ENCODE measurements around the gene CASP7.

The CASP7 gene

GRCh38 chr10:113681533-113682470 lies 2.1 kb downstream of the CASP7 start:
- Mint-ChIP-seq H3K27me3 (no peaks in the 10 kb centered on the region), H3K4me3 (peak overlapping the region; percentile 81), H3K36me3 (ENCODE audit: insufficient read depth) (peaks cover 9% of the 10 kb centered on the region), H3K4me1 (peaks cover 68% of the 10 kb centered on the region), H3K9me3 (peaks cover 6% of the 10 kb centered on the region), H3K27ac (ENCODE audit: low read depth) (peak overlapping the region; percentile 85)
- DNase-seq (ENCODE audit: low spot score in 2 of 2), result no peak
- peak; percentile 8 for ATAC-seq (replicated peaks; ENCODE audit: extremely low read depth, poor library complexity, severe bottlenecking)

DNA sequence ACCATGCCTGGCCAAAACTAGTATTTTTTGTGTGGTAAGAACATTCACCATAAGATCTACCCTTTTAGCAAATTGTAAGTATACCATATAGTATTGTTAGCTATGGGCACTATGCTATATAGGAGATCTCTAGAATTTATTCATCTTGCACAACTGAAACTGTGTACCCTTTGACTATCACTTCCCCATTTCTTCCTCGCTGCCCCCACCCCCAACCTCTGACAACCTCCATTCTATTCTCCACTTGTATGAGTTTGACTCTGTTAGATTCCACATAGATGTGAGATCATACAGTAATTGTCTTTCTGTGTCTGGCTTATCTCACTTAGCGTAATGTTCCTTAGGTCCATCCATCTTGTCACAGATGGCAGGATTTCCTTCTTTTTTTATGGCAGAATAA lies 3.6 kb downstream of the CASP7 start:
- no peak overlapping the region for H3K4me3 Mint-ChIP-seq
- ATAC-seq (replicated peaks; ENCODE audit: extremely low read depth, poor library complexity, severe bottlenecking), result no peak
- H3K4me1 Mint-ChIP-seq, result peaks cover 72% of the 10 kb centered on the region
- no peaks in the 10 kb centered on the region for H3K27me3 Mint-ChIP-seq
- DNase-seq (ENCODE audit: low spot score in 2 of 2), result no peak
- H3K9me3 Mint-ChIP-seq, result peaks cover 18% of the 10 kb centered on the region
- no peak overlapping the region for H3K27ac Mint-ChIP-seq (ENCODE audit: low read depth)
- H3K36me3 Mint-ChIP-seq (ENCODE audit: insufficient read depth), result peaks cover 9% of the 10 kb centered on the region

- peaks cover 78% of the 10 kb centered on the region for H3K4me1 Mint-ChIP-seq
- DNase-seq (ENCODE audit: low spot score in 2 of 2) (no peak), ATAC-seq (replicated peaks; ENCODE audit: extremely low read depth, poor library complexity, severe bottlenecking) (no peak)
- no peaks in the 10 kb centered on the region for H3K27me3 Mint-ChIP-seq
- no peak overlapping the region for H3K27ac Mint-ChIP-seq (ENCODE audit: low read depth)
- H3K36me3 Mint-ChIP-seq (ENCODE audit: insufficient read depth), result peaks cover 3% of the 10 kb centered on the region
- H3K9me3 Mint-ChIP-seq, result peaks cover 20% of the 10 kb centered on the region
- H3K4me3 Mint-ChIP-seq, result no peak overlapping the region
These were observed 6.3 kb downstream of the CASP7 start for GRCh38 chr10:113686028-113686427.

GRCh38 chr10:113687037-113687436 lies 7.3 kb downstream of the CASP7 start:
- peaks cover 68% of the 10 kb centered on the region for H3K4me1 Mint-ChIP-seq
- H3K36me3 Mint-ChIP-seq (ENCODE audit: insufficient read depth), result peaks cover 5% of the 10 kb centered on the region
- H3K27me3 Mint-ChIP-seq, result no peaks in the 10 kb centered on the region
- ATAC-seq (replicated peaks; ENCODE audit: extremely low read depth, poor library complexity, severe bottlenecking) (no peak), DNase-seq (ENCODE audit: low spot score in 2 of 2) (no peak)
- no peak overlapping the region for H3K27ac Mint-ChIP-seq (ENCODE audit: low read depth)
- H3K4me3 Mint-ChIP-seq, result no peak overlapping the region
- peaks cover 20% of the 10 kb centered on the region for H3K9me3 Mint-ChIP-seq

- ATAC-seq (replicated peaks; ENCODE audit: extremely low read depth, poor library complexity, severe bottlenecking) (no peak), DNase-seq (ENCODE audit: low spot score in 2 of 2) (no peak)
- Mint-ChIP-seq H3K4me1 (peaks cover 62% of the 10 kb centered on the region), H3K4me3 (peak overlapping the region; percentile 57), H3K36me3 (ENCODE audit: insufficient read depth) (peaks cover 9% of the 10 kb centered on the region), H3K27me3 (no peaks in the 10 kb centered on the region), H3K9me3 (peaks cover 31% of the 10 kb centered on the region), H3K27ac (ENCODE audit: low read depth) (peak overlapping the region; percentile 91)
These were observed 9.3 kb downstream of the CASP7 start for GRCh38 chr10:113689057-113689456.

DNA sequence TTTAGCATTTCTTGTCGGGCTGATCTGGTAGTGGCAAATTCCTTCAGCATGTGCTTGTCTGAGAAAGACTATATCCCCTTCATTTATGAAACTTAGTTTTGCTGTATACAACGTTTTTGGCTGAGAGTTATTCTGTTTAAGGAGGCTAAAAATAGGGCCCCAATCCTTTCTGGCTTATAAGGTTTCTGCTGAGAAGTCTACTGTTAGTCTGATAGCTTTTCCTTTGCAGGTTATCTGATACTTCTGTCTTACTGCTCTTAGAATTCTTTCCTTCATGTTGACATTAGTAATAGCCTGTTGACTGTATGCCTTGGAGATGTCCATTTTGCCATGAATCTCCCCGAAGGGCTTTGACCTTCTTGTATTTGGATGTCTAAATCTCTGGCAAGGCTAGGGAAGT lies 9.9 kb downstream of the CASP7 start:
- peaks cover 9% of the 10 kb centered on the region for H3K36me3 Mint-ChIP-seq (ENCODE audit: insufficient read depth)
- no peak for ATAC-seq (replicated peaks; ENCODE audit: extremely low read depth, poor library complexity, severe bottlenecking)
- peaks cover 32% of the 10 kb centered on the region for H3K9me3 Mint-ChIP-seq
- H3K4me3 Mint-ChIP-seq, result peak overlapping the region; percentile 57
- no peaks in the 10 kb centered on the region for H3K27me3 Mint-ChIP-seq
- DNase-seq (ENCODE audit: low spot score in 2 of 2), result no peak
- peaks cover 58% of the 10 kb centered on the region for H3K4me1 Mint-ChIP-seq
- peak overlapping the region; percentile 91 for H3K27ac Mint-ChIP-seq (ENCODE audit: low read depth)

DNA sequence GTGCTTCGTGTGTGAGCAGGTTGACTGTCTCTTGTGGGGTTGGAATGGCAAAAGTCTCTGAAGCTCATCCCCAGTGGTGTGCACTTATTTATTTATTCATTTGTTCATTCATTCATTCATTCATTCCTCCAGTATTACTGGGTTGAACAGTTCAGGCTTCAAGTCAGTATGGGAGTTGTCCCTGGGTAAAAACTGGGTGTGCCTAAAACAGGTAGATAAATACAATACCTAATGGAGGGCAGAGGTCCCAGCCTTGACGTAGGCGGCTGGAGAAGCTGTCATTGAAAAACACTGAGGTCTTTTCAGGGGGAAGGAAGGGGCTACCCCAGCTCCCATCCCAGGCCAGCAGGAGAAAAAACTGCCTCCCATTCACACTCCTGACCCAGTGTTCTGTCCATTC lies 11.0 kb downstream of the CASP7 start:
- ATAC-seq (replicated peaks; ENCODE audit: extremely low read depth, poor library complexity, severe bottlenecking) (no peak), DNase-seq (ENCODE audit: low spot score in 2 of 2) (no peak)
- H3K36me3 Mint-ChIP-seq (ENCODE audit: insufficient read depth), result peaks cover 8% of the 10 kb centered on the region
- H3K4me3 Mint-ChIP-seq, result no peak overlapping the region
- peaks cover 54% of the 10 kb centered on the region for H3K4me1 Mint-ChIP-seq
- H3K27ac Mint-ChIP-seq (ENCODE audit: low read depth), result peak overlapping the region; percentile 91
- H3K9me3 Mint-ChIP-seq, result peaks cover 26% of the 10 kb centered on the region
- H3K27me3 Mint-ChIP-seq, result no peaks in the 10 kb centered on the region

DNA sequence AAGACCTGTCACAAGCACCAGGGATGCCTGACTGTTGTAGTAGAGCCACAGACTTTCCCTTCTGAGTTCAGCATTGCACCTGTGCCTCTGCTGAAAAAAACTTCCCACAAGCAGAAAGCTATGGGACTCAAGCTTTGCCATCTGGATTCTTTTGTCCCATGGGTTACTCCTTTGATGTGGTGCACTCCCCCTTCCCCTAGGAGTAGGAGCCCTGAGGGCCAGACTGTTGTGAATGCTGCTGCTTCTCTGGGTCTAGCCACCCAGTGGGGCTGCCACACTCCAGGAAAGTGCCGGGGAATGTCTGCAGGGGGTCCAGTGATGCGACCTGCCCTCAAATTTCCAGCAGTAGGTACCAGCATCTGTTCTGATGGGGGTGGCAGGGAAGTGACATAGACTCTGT lies 11.7 kb downstream of the CASP7 start:
- no peak overlapping the region for H3K4me3 Mint-ChIP-seq
- peaks cover 26% of the 10 kb centered on the region for H3K9me3 Mint-ChIP-seq
- peaks cover 9% of the 10 kb centered on the region for H3K36me3 Mint-ChIP-seq (ENCODE audit: insufficient read depth)
- DNase-seq (ENCODE audit: low spot score in 2 of 2) (no peak), ATAC-seq (replicated peaks; ENCODE audit: extremely low read depth, poor library complexity, severe bottlenecking) (no peak)
- H3K27me3 Mint-ChIP-seq, result no peaks in the 10 kb centered on the region
- no peak overlapping the region for H3K27ac Mint-ChIP-seq (ENCODE audit: low read depth)
- peaks cover 50% of the 10 kb centered on the region for H3K4me1 Mint-ChIP-seq

DNA sequence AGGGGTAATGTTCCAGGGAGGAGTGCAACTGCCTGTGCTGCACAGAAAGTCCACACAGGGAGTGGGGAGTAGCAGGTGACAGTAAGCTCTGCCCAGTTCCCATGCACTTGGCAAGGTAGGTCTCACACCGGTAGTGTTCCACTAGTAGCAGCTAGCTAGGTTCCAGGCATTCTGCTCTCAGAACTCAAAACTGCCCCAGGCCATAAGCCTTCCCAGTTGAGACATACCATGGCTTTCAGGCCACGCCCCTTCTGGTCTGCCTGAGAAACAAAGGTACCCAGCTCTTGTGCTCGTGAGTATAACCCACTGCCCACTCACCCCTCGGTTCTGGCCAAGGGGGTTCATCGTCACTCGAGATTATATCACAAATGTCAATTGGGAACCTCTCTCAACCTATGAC lies 12.6 kb downstream of the CASP7 start:
- Mint-ChIP-seq H3K4me1 (peaks cover 50% of the 10 kb centered on the region), H3K9me3 (peaks cover 22% of the 10 kb centered on the region), H3K27ac (ENCODE audit: low read depth) (no peak overlapping the region), H3K27me3 (no peaks in the 10 kb centered on the region), H3K4me3 (no peak overlapping the region), H3K36me3 (ENCODE audit: insufficient read depth) (peaks cover 12% of the 10 kb centered on the region)
- DNase-seq (ENCODE audit: low spot score in 2 of 2) (no peak), ATAC-seq (replicated peaks; ENCODE audit: extremely low read depth, poor library complexity, severe bottlenecking) (no peak)

DNA sequence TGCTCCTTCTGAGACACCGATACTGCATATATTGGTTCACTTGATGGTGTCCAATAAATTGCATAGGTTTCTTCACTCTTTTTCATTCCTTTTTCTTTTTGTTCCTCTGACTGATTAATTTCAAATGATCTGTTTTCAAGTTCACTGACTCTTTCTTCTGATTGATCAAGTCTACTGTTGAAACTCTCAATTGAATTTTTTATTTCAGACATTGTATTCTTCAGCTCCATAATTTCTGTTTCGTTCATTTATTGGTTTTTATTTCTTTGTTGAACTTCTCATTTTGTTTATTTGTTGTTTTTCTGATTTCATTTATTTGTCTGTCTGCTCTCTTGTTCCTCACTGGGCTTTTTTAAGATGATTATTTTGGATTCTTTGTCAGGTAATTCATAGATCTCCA lies 13.6 kb downstream of the CASP7 start:
- DNase-seq (ENCODE audit: low spot score in 2 of 2) (no peak), ATAC-seq (replicated peaks; ENCODE audit: extremely low read depth, poor library complexity, severe bottlenecking) (no peak)
- H3K4me1 Mint-ChIP-seq, result peaks cover 44% of the 10 kb centered on the region
- no peaks in the 10 kb centered on the region for H3K27me3 Mint-ChIP-seq
- peak overlapping the region; percentile 3 for H3K27ac Mint-ChIP-seq (ENCODE audit: low read depth)
- no peak overlapping the region for H3K4me3 Mint-ChIP-seq
- H3K36me3 Mint-ChIP-seq (ENCODE audit: insufficient read depth), result peaks cover 16% of the 10 kb centered on the region
- H3K9me3 Mint-ChIP-seq, result peaks cover 13% of the 10 kb centered on the region

DNA sequence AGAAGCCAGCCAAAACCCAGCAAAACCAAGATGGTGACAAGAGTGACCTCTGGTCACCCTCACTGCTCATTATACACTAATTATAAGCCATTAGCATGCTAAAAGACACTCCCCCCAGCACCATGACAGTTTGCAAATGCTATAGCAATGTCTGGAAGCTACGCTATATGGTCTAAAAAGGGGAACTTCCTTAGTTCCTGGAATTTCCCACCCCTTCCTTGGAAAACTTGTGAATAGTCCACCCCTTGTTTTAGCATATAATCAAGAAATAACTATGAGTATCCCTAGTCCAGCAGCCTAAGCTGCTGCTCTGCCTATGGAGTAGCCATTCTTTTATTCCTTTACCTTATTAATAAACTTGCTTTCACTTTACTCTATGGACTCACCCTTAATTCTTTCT lies 16.0 kb downstream of the CASP7 start:
- no peak overlapping the region for H3K4me3 Mint-ChIP-seq
- H3K27ac Mint-ChIP-seq (ENCODE audit: low read depth), result no peak overlapping the region
- no peak for ATAC-seq (replicated peaks; ENCODE audit: extremely low read depth, poor library complexity, severe bottlenecking)
- H3K36me3 Mint-ChIP-seq (ENCODE audit: insufficient read depth), result peaks cover 27% of the 10 kb centered on the region
- DNase-seq (ENCODE audit: low spot score in 2 of 2), result no peak
- peaks cover 11% of the 10 kb centered on the region for H3K9me3 Mint-ChIP-seq
- H3K27me3 Mint-ChIP-seq, result no peaks in the 10 kb centered on the region
- peaks cover 20% of the 10 kb centered on the region for H3K4me1 Mint-ChIP-seq

DNA sequence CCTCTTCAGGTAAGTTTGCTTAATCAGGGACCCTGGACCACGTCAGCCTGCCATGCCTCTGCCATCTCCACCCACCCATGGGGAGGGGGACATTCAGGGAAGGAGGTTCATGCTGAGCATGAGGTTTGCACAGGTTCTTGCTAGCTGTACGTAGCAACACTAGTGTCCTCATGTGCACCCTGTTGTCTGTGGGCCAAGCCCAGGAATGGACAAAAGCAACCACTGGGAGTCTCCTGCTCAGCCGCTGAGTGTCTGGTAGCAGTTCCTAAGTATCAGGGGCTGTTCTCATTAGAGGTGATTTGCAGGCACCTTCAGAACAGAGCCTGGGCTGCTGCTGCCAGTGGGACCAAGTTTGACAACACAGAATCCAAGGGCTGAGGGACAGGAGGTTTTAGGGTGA lies 17.9 kb downstream of the CASP7 start:
- Mint-ChIP-seq H3K27ac (ENCODE audit: low read depth) (no peak overlapping the region), H3K36me3 (ENCODE audit: insufficient read depth) (peaks cover 32% of the 10 kb centered on the region), H3K27me3 (no peaks in the 10 kb centered on the region), H3K4me1 (peaks cover 23% of the 10 kb centered on the region), H3K4me3 (no peak overlapping the region), H3K9me3 (peaks cover 11% of the 10 kb centered on the region)
- DNase-seq (ENCODE audit: low spot score in 2 of 2) (no peak), ATAC-seq (replicated peaks; ENCODE audit: extremely low read depth, poor library complexity, severe bottlenecking) (no peak)

DNA sequence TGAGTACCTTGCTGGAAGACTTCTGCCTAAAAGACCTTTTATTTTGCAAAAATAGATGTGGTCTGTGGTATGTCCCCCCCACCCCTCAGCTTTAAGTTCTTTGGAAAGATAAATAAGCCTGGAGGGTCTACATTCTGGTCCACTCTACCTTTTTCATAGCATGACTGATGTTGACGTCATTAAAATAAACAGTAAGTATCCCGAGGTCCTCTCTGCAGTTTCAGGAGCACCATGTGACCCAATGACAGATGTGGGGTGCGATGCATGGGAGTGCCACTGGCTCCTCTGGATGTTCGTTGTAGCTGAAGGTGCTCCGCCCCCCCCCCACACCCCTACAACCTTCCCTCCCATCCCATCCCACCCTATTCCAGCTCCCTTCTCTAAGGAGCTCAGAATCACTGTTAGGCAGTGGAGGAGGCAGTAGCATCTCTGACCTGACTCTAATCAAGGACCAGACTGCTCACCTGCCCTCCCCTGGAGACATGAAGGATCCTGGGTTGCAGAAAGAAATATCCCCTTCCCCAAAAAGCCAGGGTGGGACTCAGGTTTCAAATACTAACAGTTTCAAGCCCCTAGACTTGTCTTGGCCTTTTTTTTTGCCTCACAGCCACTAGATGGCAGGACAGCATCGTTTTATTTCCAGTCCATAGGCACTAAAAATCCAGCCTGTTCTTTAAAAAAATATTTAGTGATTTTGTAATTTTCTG lies 25.1 kb downstream of the CASP7 start:
- Mint-ChIP-seq H3K36me3 (ENCODE audit: insufficient read depth) (peaks cover 19% of the 10 kb centered on the region), H3K4me3 (no peak overlapping the region), H3K27me3 (no peaks in the 10 kb centered on the region), H3K27ac (ENCODE audit: low read depth) (no peak overlapping the region), H3K4me1 (peaks cover 27% of the 10 kb centered on the region), H3K9me3 (no peaks in the 10 kb centered on the region)
- DNase-seq (ENCODE audit: low spot score in 2 of 2), result no peak
- ATAC-seq (replicated peaks; ENCODE audit: extremely low read depth, poor library complexity, severe bottlenecking), result no peak

Measured in central memory CD8-positive, alpha-beta T cell (primary cell).